Measurements from ENCODE around the gene CTSV. TPM values are rescaled to one million over a fixed set of nuclear protein-coding genes. Genes with fewer than 3 reads are reported as not detected.
"Not testable (repeated sequence)": the region's sequence is repeated elsewhere in the genome, so short reads cannot be mapped to it uniquely, and the experiment has no call there.

Gene CTSV
- total RNA-seq, 1 experiment from 2014 or later = 10.2 TPM

- DNase-seq (ENCODE audit: low spot score) = no peak
- no peak overlapping the region for H3K4me3 ChIP-seq (ENCODE audit: low read depth, low read length, poor library complexity, severe bottlenecking)
- ChIA-PET CTCF (no interaction called here), POLR2A (ENCODE audit: low non-redundant PET) (interaction anchor here (0.6 kb wide), 1 partner anchor 77 kb away, joined by 3 read pairs; no protein-coding TSS in a partner anchor)
- no peak overlapping the region for H3K27ac ChIP-seq (ENCODE audit: low read depth, low read length, poor library complexity, severe bottlenecking)
- H3K9me3 ChIP-seq (ENCODE audit: low read depth, low read length, poor library complexity, severe bottlenecking) = no peaks in the 10 kb centered on the region
- no peak for TF ChIP-seq EZH2 (IDR thresholded peaks at IDR 0.05; ENCODE audit: borderline replicate concordance, low read depth, low read length, poor library complexity, severe bottlenecking)
- TF ChIP-seq CTCF (conservative IDR thresholded peaks at IDR 0.05; ENCODE audit: low read depth, low read length) = no peak
- BruUV-seq (replicated peaks) = no TSS peak
- H3K27me3 ChIP-seq (replicated peaks; ENCODE audit: insufficient read depth, low read depth, low read length, poor library complexity) = peaks cover 5% of the 10 kb centered on the region
- intact Hi-C loops (cut with micrococcal nuclease; ENCODE audit: unreplicated experiment) = no loop called here
- no peaks in the 10 kb centered on the region for H3K36me3 ChIP-seq (ENCODE audit: insufficient read depth, low read length, poor library complexity, severe bottlenecking)
- H3K4me1 ChIP-seq (ENCODE audit: insufficient read depth, low read length, poor library complexity, severe bottlenecking) = no peaks in the 10 kb centered on the region
Measured at GRCh38 chr9:97075289-97075985, 36.5 kb upstream of the CTSV start.

- POLR2A ChIA-PET (ENCODE audit: low non-redundant PET) = no interaction called here
- intact Hi-C loops (cut with micrococcal nuclease; ENCODE audit: unreplicated experiment) = no loop called here
- Histone ChIP-seq H3K9me3 (ENCODE audit: low read depth, low read length, poor library complexity, severe bottlenecking) (no peaks in the 10 kb centered on the region), H3K36me3 (ENCODE audit: insufficient read depth, low read length, poor library complexity, severe bottlenecking) (no peaks in the 10 kb centered on the region), H3K4me1 (ENCODE audit: insufficient read depth, low read length, poor library complexity, severe bottlenecking) (no peaks in the 10 kb centered on the region), H3K27me3 (replicated peaks; ENCODE audit: insufficient read depth, low read depth, low read length, poor library complexity) (peaks cover 5% of the 10 kb centered on the region), H3K27ac (ENCODE audit: low read depth, low read length, poor library complexity, severe bottlenecking) (no peak overlapping the region), H3K4me3 (ENCODE audit: low read depth, low read length, poor library complexity, severe bottlenecking) (no peak overlapping the region)
- BruUV-seq (replicated peaks) = no TSS peak
- CTCF ChIA-PET = no interaction called here
- TF ChIP-seq EZH2 (IDR thresholded peaks at IDR 0.05; ENCODE audit: borderline replicate concordance, low read depth, low read length, poor library complexity, severe bottlenecking) (no peak), CTCF (conservative IDR thresholded peaks at IDR 0.05; ENCODE audit: low read depth, low read length) (no peak)
- DNase-seq (ENCODE audit: low spot score) = no peak
Measured at GRCh38 chr9:97073506-97073905, 34.6 kb upstream of the CTSV start.

GRCh38 chr9:97072285-97072776, 33.4 kb upstream of the CTSV start:
- Histone ChIP-seq H3K36me3 (ENCODE audit: insufficient read depth, low read length, poor library complexity, severe bottlenecking) (no peaks in the 10 kb centered on the region), H3K27me3 (replicated peaks; ENCODE audit: insufficient read depth, low read depth, low read length, poor library complexity) (peaks cover 5% of the 10 kb centered on the region), H3K4me3 (ENCODE audit: low read depth, low read length, poor library complexity, severe bottlenecking) (no peak overlapping the region), H3K27ac (ENCODE audit: low read depth, low read length, poor library complexity, severe bottlenecking) (no peak overlapping the region), H3K4me1 (ENCODE audit: insufficient read depth, low read length, poor library complexity, severe bottlenecking) (no peaks in the 10 kb centered on the region), H3K9me3 (ENCODE audit: low read depth, low read length, poor library complexity, severe bottlenecking) (no peaks in the 10 kb centered on the region)
- ChIA-PET CTCF (no interaction called here), POLR2A (ENCODE audit: low non-redundant PET) (no interaction called here)
- no peak for DNase-seq (ENCODE audit: low spot score)
- intact Hi-C loops (cut with micrococcal nuclease; ENCODE audit: unreplicated experiment) = no loop called here
- TF ChIP-seq CTCF (conservative IDR thresholded peaks at IDR 0.05; ENCODE audit: low read depth, low read length) (no peak), EZH2 (IDR thresholded peaks at IDR 0.05; ENCODE audit: borderline replicate concordance, low read depth, low read length, poor library complexity, severe bottlenecking) (no peak)
- no TSS peak for BruUV-seq (replicated peaks)

- POLR2A ChIA-PET (ENCODE audit: low non-redundant PET); DNase-seq (ENCODE audit: low spot score); H3K9me3 ChIP-seq (ENCODE audit: low read depth, low read length, poor library complexity, severe bottlenecking); H3K27me3 ChIP-seq (replicated peaks; ENCODE audit: insufficient read depth, low read depth, low read length, poor library complexity); BruUV-seq (replicated peaks); H3K4me1 ChIP-seq (ENCODE audit: insufficient read depth, low read length, poor library complexity, severe bottlenecking); intact Hi-C loops (cut with micrococcal nuclease; ENCODE audit: unreplicated experiment); CTCF ChIA-PET; H3K36me3 ChIP-seq (ENCODE audit: insufficient read depth, low read length, poor library complexity, severe bottlenecking); H3K4me3 ChIP-seq (ENCODE audit: low read depth, low read length, poor library complexity, severe bottlenecking); H3K27ac ChIP-seq (ENCODE audit: low read depth, low read length, poor library complexity, severe bottlenecking): not testable (repeated sequence)
Measured at GRCh38 chr9:97070325-97070724, 31.4 kb upstream of the CTSV start.

All from A673 (cell line).